SHP77 (cell line): Measurements from ENCODE around the gene TBC1D25.

ENCODE experiments used
- DNase-seq, 2 experiments: peaks; one replicate each; lab custom pipeline; 2025; lab: John Stamatoyannopoulos, UW

The TBC1D25 gene

DNA sequence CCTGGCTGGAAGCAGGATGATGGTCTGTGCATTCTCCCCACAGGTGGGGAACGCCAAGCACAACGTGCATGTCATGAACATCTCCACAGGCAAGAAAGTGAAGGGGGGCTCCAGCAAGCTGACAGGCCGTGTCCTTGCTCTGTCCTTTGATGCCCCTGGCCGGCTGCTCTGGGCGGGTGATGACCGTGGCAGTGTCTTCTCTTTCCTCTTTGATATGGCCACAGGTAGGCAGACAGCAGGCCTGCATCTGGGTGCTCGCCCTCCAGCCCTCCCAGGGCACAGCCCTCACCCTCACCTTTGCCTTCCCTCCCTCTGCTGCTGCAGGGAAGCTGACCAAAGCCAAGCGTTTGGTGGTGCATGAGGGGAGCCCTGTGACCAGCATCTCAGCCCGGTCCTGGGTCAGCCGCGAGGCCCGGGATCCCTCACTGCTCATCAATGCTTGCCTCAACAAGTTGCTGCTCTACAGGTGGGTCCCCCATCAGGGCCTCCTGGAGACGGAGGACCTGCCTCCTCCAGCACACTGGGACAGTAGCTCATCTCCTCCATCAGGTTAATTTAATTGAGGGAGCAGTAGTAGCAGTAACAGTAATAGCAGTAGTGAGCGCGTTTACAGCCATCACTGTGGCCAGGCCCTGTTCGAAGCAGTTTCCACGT, 62.4 kb downstream of the TBC1D25 start:
- DNase-seq = no peak

DNA sequence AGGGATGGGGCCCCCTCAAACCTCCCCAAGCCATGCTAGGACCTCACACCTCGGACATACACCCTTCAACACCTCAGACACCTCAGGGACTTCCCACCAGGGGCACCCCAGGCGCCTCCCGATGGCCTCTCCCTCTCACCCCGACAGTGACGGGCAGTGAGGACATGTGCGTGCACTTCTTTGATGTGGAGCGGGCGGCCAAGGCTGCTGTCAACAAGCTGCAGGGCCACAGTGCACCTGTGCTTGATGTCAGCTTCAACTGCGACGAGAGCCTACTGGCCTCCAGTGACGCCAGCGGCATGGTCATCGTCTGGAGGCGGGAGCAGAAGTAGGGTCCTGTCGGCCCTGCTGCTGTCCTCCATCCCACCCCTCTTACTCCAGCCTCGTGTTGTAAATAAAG, 65.2 kb downstream of the TBC1D25 start:
- DNase-seq = no peak

DNA sequence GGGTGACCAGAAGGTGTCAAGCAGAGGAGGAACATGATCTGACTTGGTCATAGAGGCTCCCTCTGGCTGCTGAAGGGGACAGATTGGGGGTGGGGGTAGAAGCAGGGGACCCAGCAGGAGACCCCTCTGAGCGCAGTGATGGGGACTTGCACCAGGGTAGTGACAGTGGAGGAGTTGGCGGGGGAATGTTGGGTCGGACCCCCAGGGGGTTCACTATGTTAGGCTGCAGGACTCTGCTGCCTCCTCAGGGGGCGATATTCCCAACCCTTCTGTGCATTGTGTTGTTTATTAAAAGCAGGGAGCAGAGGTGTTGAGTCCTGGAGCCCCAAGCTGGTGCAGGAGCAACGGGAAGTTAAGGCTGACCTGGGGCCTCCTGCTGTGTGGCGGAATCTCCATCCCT, 66.6 kb downstream of the TBC1D25 start:
- DNase-seq = no peak

- DNase-seq = no peak
These were observed 72.2 kb downstream of the TBC1D25 start for GRCh38 chrX:48611703-48612102.
